GM12891 (cell line): ENCODE results near the gene GALNT6.

Experiments
- POLR2A ChIP-seq: IDR thresholded peaks from 2 replicates; pipeline ENCODE4 v1.6.1; 2011; ENCODE audit warnings: low read depth, low read length, control low read depth
- POLR2AphosphoS5 ChIP-seq: IDR thresholded peaks from 2 replicates; pipeline ENCODE4 v1.6.1; 2011; ENCODE audit warnings: low read depth, low read length, control low read depth
- POU2F2 ChIP-seq: IDR thresholded peaks from 2 replicates; pipeline ENCODE4 v1.6.1; 2011; ENCODE audit warnings: low read depth, mild to moderate bottlenecking, control low read depth, low read length, moderate library complexity
- SPI1 ChIP-seq: IDR thresholded peaks from 2 replicates; pipeline ENCODE4 v1.6.1; 2011; ENCODE audit warnings: low read depth, low read length, control low read depth
- TAF1 ChIP-seq: IDR thresholded peaks from 2 replicates; pipeline ENCODE4 v1.6.1; 2011; ENCODE audit warnings: low read depth, low read length, control low read depth

- TF ChIP-seq POU2F2 (no peak), POLR2AphosphoS5 (no peak), POLR2A (no peak), SPI1 (no peak), TAF1 (no peak)
These were observed 14.6 kb upstream of the GALNT6 start for GRCh38 chr12:51405801-51406207.
